ENCODE results near the gene VAV3. TPM values are rescaled to one million over a fixed set of nuclear protein-coding genes. Genes with fewer than 3 reads are reported as not detected.

VAV3 gene
- total RNA-seq, 1 experiment from 2014 or later, result 10.0 TPM

DNA sequence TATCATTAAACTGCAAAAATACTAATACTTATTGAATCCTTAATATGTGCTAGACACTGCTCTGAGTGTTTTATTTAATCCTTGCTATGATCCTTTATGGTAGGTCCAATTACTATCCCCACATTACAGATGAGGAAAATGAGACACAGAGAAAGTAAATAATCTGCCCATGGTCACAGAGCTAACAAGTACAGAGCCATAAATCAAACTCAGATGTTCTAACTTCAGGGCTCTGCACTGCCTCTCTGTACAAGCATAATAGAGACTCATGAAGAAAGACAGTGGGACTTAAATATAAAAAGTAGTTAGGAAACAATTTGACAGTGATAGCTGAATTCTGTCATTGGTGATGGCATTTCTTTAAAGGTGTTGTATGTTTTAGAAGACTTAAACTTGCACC, 346.4 kb downstream of the VAV3 start (continued):
- no peak for TF ChIP-seq CREM (CRISPR knock-in tag; IDR thresholded peaks at IDR 0.05)

- H3K27me3 Mint-ChIP-seq (ENCODE audit: low read depth), result no peaks in the 10 kb centered on the region
- ChIA-PET CTCF (no interaction called here), POLR2A (no interaction called here)
- TF ChIP-seq ARID4B (CRISPR knock-in tag; IDR thresholded peaks at IDR 0.05; ENCODE audit: borderline replicate concordance) (no peak), MXD4 (CRISPR knock-in tag; IDR thresholded peaks at IDR 0.05; ENCODE audit: borderline replicate concordance) (no peak), IRF2 (CRISPR knock-in tag; IDR thresholded peaks at IDR 0.05; ENCODE audit: borderline replicate concordance, low read depth) (no peak), GABPB1 (CRISPR knock-in tag; IDR thresholded peaks at IDR 0.05) (no peak), NR2C2 (CRISPR knock-in tag; IDR thresholded peaks at IDR 0.05) (no peak)
- TF ChIP-seq, protein P1, sequence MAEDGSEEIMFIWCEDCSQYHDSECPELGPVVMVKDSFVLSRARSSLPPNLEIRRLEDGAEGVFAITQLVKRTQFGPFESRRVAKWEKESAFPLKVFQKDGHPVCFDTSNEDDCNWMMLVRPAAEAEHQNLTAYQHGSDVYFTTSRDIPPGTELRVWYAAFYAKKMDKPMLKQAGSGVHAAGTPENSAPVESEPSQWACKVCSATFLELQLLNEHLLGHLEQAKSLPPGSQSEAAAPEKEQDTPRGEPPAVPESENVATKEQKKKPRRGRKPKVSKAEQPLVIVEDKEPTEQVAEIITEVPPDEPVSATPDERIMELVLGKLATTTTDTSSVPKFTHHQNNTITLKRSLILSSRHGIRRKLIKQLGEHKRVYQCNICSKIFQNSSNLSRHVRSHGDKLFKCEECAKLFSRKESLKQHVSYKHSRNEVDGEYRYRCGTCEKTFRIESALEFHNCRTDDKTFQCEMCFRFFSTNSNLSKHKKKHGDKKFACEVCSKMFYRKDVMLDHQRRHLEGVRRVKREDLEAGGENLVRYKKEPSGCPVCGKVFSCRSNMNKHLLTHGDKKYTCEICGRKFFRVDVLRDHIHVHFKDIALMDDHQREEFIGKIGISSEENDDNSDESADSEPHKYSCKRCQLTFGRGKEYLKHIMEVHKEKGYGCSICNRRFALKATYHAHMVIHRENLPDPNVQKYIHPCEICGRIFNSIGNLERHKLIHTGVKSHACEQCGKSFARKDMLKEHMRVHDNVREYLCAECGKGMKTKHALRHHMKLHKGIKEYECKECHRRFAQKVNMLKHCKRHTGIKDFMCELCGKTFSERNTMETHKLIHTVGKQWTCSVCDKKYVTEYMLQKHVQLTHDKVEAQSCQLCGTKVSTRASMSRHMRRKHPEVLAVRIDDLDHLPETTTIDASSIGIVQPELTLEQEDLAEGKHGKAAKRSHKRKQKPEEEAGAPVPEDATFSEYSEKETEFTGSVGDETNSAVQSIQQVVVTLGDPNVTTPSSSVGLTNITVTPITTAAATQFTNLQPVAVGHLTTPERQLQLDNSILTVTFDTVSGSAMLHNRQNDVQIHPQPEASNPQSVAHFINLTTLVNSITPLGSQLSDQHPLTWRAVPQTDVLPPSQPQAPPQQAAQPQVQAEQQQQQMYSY (CRISPR knock-in tag; IDR thresholded peaks at IDR 0.05), result no peak
- no peak overlapping the region for H3K4me3 Mint-ChIP-seq
- 0 out of 2 replicates have a peak, but pooled peaks cover 3% of the 10 kb centered on the region for H3K36me3 Mint-ChIP-seq
- H3K4me1 Mint-ChIP-seq, result no peaks in the 10 kb centered on the region
- no peak for ATAC-seq
- no peak overlapping the region for H3K27ac Mint-ChIP-seq
- H3K9me3 Mint-ChIP-seq, result peaks cover 8% of the 10 kb centered on the region
- DNase-seq (ENCODE audit: low spot score), result peak; percentile 17
These were observed 347.1 kb downstream of the VAV3 start for GRCh38 chr1:107617921-107618320.

DNA sequence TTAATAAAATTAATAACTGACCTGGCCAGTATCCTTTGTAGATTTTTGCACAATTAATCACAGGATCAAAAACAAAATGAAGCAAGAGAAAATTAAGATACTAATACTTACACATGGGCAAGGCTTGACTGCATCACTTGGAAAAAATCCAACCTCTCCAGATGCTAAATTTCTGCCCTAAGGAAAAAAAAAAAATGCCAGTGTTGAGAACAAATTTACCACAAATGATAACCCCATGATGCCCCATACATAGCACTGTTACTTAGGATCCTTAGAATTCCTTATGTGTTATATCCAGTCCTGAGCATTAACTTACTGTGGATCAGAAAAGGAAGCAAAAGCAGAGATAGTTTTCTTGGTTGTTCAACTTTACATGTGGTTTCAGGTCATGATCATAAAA, 347.5 kb downstream of the VAV3 start:
- Mint-ChIP-seq H3K4me1 (no peaks in the 10 kb centered on the region), H3K36me3 (peaks cover 6% of the 10 kb centered on the region; the same call in 1 of the 2 replicates), H3K27ac (no peak overlapping the region), H3K9me3 (peaks cover 12% of the 10 kb centered on the region), H3K4me3 (no peak overlapping the region), H3K27me3 (ENCODE audit: low read depth) (no peaks in the 10 kb centered on the region)
- DNase-seq (ENCODE audit: low spot score), result no peak
- ATAC-seq, result no peak
- POLR2A ChIA-PET, result no interaction called here
- CTCF ChIA-PET, result no interaction called here
- TF ChIP-seq, protein P2, sequence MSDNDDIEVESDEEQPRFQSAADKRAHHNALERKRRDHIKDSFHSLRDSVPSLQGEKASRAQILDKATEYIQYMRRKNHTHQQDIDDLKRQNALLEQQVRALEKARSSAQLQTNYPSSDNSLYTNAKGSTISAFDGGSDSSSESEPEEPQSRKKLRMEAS (CRISPR knock-in tag; IDR thresholded peaks at IDR 0.05), result no peak
- no peak for TF ChIP-seq CREM (CRISPR knock-in tag; IDR thresholded peaks at IDR 0.05)
- no peak for TF ChIP-seq KAT7 (CRISPR knock-in tag; IDR thresholded peaks at IDR 0.05; ENCODE audit: borderline replicate concordance)
- TF ChIP-seq EMX1 (CRISPR knock-in tag; IDR thresholded peaks at IDR 0.05), result no peak
- no peak for TF ChIP-seq AR (CRISPR knock-in tag; IDR thresholded peaks at IDR 0.05)
- TF ChIP-seq MYBL2 (CRISPR knock-in tag; IDR thresholded peaks at IDR 0.05), result no peak
- no peak for TF ChIP-seq ZNF671 (CRISPR knock-in tag; IDR thresholded peaks at IDR 0.05)
- no peak for TF ChIP-seq HMGA2 (CRISPR knock-in tag; IDR thresholded peaks at IDR 0.05)
- TF ChIP-seq, protein P3, sequence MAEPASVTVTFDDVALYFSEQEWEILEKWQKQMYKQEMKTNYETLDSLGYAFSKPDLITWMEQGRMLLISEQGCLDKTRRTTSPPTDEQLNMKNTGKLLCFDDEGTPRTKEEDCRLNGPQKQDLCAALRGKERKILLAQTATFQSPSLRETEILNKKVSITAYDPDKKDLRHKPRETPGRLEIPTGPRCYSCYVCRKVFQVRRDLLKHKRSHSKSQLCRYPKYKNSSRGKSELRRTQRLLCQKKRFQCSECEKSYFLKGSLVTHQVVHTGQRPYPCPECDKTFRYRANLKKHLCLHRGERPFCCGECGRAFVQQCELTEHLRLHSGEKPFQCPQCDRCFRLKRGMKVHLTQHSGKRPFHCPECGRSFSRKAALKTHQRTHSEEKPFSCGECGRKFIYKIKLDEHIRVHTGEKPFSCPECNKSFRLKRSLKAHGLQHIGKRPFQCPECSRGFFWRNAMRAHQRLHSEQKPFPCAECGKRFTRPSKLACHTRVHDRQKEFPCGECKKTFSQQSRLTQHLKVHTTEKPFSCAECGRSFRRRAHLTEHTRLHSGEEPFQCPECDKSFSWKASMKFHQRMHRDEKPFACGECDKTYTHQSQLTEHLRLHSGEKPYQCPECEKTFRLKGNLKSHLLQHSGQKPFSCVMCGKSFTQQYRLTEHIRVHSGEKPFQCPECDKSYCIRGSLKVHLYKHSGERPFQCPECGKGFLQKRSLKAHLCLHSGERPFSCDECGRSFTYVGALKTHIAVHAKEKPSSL (CRISPR knock-in tag; conservative IDR thresholded peaks at IDR 0.05), result no peak
- no peak for TF ChIP-seq RORB (CRISPR knock-in tag; IDR thresholded peaks at IDR 0.05)
- no peak for TF ChIP-seq TCF7 (CRISPR knock-in tag; IDR thresholded peaks at IDR 0.05; ENCODE audit: low read depth)

All from WTC11 (cell line).